Right atrium auricular region (tissue), 2 donors: Measurements from ENCODE around the gene KCNRG. TPM values are rescaled to one million over a fixed set of nuclear protein-coding genes. Genes with fewer than 3 reads are reported as not detected.
"Not testable (repeated sequence)": the region's sequence is repeated elsewhere in the genome, so short reads cannot be mapped to it uniquely, and the experiment has no call there.

Experiments
- DNase-seq: peaks from one replicate; pipeline ENCODE4 v3.0.0-alpha.2; 2019; ENCODE audit warnings: low spot score
- H3K27ac ChIP-seq, 2 donors: fragments of 200-600 bp; sonication (generic); 1 replicate in 1 of 2; 2 replicates in 1 of 2; pipeline ENCODE4 v1.5.1; 2016 to 2019
- H3K27me3 ChIP-seq, 2 donors: fragments of 200-600 bp; sonication (generic); one replicate each; pipeline versions ENCODE4 v1.5.1 to v1.6.0; 2017 to 2019
- H3K36me3 ChIP-seq: fragments of 200-600 bp; sonication (generic); one replicate; pipeline ENCODE4 v1.5.1; 2016
- H3K4me1 ChIP-seq, 2 donors: fragments of 200-600 bp; sonication (generic); one replicate each; pipeline versions ENCODE4 v1.5.1 to v1.6.0; 2017 to 2019
- H3K4me3 ChIP-seq, 2 donors: fragments of 200-600 bp; sonication (generic); 1 replicate in 1 of 2; 2 replicates in 1 of 2; pipeline ENCODE4 v1.5.1; 2017 to 2019; ENCODE audit warnings: mild to moderate bottlenecking in 1 of 2, moderate library complexity in 1 of 2
- H3K9me3 ChIP-seq, 2 donors: fragments of 200-600 bp; sonication (generic); one replicate each; pipeline ENCODE4 v1.5.1; 2019
- total RNA-seq, 2 donors: library from RNA; depleted of rRNA; stranded (reverse); fragments of >200 nt; gene quantifications; one replicate each; pipeline ENCODE4 v1.1.0, GENCODE V29; 2016
- TF ChIP-seq, protein P1 (sequence below), 2 donors: fragments of 200-600 bp; sonication (generic); IDR thresholded peaks; one replicate each; pipeline ENCODE4 v1.5.1; 2019; ENCODE audit warnings: antibody characterized with exemption in 2 of 2

Gene KCNRG
- total RNA-seq, 2 donors from 2014 or later: 1.6 TPM

DNA sequence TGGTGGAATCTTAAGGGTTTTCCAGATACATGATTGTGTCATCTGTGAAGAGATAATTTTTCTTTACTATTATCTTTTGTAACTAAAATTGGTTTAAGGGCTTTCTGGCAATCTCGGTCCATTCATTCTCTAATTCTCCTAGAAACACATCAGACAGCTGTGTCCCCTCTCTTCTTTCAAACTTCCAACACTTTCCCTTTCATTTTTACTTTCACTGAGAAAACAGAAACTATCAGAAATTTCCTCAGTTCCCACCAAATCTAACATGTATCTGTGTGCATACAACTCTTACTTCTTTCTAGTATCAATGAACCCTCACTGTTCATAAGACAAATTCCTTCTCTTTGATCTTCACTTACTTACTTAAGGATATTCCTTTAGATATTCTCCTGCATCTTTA lies 40.2 kb downstream of the KCNRG start:
- peaks cover 0 to 5% of the 10 kb centered on the region in 2 donors for H3K9me3 ChIP-seq
- H3K27ac ChIP-seq: no peak overlapping the region
- H3K4me1 ChIP-seq: no peaks in the 10 kb centered on the region
- no peaks in the 10 kb centered on the region for H3K36me3 ChIP-seq
- no peak for DNase-seq
- H3K4me3 ChIP-seq: no peak overlapping the region
- H3K27me3 ChIP-seq: no peaks in the 10 kb centered on the region
- TF ChIP-seq, protein P1, sequence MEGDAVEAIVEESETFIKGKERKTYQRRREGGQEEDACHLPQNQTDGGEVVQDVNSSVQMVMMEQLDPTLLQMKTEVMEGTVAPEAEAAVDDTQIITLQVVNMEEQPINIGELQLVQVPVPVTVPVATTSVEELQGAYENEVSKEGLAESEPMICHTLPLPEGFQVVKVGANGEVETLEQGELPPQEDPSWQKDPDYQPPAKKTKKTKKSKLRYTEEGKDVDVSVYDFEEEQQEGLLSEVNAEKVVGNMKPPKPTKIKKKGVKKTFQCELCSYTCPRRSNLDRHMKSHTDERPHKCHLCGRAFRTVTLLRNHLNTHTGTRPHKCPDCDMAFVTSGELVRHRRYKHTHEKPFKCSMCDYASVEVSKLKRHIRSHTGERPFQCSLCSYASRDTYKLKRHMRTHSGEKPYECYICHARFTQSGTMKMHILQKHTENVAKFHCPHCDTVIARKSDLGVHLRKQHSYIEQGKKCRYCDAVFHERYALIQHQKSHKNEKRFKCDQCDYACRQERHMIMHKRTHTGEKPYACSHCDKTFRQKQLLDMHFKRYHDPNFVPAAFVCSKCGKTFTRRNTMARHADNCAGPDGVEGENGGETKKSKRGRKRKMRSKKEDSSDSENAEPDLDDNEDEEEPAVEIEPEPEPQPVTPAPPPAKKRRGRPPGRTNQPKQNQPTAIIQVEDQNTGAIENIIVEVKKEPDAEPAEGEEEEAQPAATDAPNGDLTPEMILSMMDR (IDR thresholded peaks at IDR 0.05): no peak

DNA sequence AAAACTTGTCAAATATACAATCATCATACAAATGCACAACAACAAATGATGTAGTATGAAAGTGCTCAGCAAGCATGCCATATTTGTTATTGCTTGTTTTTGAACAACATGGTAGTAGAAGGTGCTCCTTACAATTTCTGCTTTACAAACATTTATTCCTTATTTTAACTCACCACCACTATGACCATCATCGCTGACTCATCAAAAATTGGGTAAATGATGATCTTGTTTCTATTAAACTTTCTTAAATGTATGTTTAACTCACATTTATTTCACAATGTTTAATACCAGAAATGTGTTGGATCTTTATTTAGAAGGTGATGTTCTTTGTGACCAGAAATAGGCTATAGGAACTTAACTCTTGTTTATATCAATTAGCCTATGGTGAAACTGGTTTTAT lies 45.5 kb downstream of the KCNRG start:
- Histone ChIP-seq H3K4me3 (no peak overlapping the region), H3K4me1 (no peaks in the 10 kb centered on the region), H3K27me3 (no peaks in the 10 kb centered on the region), H3K27ac (no peak overlapping the region), H3K36me3 (no peaks in the 10 kb centered on the region), H3K9me3 (no peaks in the 10 kb centered on the region)
- no peak for DNase-seq
- TF ChIP-seq, protein P1 (IDR thresholded peaks at IDR 0.05): no peak

DNA sequence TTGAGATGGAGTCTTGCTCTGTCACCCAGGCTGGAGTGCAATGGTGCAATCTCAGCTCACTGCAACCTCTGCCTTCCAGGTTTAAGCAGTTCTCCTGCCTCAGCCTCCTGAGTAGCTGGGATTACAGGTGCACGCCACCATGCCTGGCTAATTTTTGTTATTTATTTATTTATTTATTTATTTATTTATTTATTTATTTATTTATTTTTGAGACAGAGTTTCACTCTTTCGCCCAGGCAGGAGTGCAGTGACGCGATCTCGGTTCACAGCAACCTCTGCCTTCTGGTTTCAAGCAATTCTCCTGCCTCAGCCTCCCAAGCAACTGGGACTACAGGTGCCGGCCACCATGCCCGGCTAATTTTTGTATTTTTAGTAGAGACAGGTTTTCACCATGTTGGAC lies 47.1 kb downstream of the KCNRG start:
- H3K27ac ChIP-seq, H3K4me1 ChIP-seq, H3K9me3 ChIP-seq, H3K36me3 ChIP-seq, H3K27me3 ChIP-seq, DNase-seq, H3K4me3 ChIP-seq: not testable (repeated sequence)

DNA sequence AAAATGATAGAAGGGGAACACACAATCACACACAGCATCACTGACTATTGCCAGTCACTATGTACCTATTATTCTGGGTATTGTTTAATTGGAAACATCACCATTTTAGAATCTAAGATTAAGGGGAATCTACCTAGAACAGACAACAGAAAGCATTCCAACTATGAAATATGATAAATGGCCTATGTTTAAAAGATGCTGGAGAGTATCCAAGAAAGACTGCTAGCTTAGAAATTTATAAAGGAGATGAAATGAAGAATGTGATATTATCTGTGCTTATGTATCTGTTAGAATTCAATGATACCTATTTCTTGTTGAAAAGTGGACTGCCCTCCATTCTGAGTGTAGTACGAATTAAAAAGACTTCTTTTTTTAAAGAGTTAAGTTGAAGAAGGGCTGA lies 50.5 kb downstream of the KCNRG start:
- Histone ChIP-seq H3K36me3 (no peaks in the 10 kb centered on the region), H3K4me3 (no peak overlapping the region)

DNA sequence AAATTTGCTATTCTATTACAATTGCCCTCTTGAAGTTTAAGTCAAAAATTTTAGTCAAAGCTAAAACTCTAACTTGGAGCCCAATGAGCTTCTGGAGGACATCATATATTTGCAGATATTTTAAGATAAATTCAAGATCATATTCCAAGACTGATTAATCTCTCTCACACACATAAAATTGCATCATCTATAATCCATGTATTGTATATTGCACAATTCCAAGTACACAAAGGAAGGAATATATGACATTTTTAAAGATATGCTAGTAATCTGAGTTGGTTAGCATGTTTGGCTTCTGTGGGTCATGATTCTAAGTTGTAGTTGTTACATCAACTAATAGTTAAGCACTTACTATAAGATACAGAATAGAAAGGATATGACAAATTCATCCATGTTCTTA lies 53.3 kb downstream of the KCNRG start:
- Histone ChIP-seq H3K27ac (no peak overlapping the region), H3K27me3 (no peaks in the 10 kb centered on the region), H3K36me3 (no peaks in the 10 kb centered on the region), H3K4me1 (peaks cover 0 to 14% of the 10 kb centered on the region in 2 donors), H3K9me3 (no peaks in the 10 kb centered on the region), H3K4me3 (no peak overlapping the region)
- no peak for DNase-seq
- TF ChIP-seq, protein P1 (IDR thresholded peaks at IDR 0.05): no peak

More for the DNA sequence above, 50.5 kb downstream of the KCNRG start:
- H3K27ac ChIP-seq: no peak overlapping the region
- H3K9me3 ChIP-seq: no peaks in the 10 kb centered on the region
- TF ChIP-seq, protein P1 (IDR thresholded peaks at IDR 0.05): no peak
- peaks cover 0 to 5% of the 10 kb centered on the region in 2 donors for H3K4me1 ChIP-seq
- no peaks in the 10 kb centered on the region for H3K27me3 ChIP-seq
- DNase-seq: no peak

DNA sequence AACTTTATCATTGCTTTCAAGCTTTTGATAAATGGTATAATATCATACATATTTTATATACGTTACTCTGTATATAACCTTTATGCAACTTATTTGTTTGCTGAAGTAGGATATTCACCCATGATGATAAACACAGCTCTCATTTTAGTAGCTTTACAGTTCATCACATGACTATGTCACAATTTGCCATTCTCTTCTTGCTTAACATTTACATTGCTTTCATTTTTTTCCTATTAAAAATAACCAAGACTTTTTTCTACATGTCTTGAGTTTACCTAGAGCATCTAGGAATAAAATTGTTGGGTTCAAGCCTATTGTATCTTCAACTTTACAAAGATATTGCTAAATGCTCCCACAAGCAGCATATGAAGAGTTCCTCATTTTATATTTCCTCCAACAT lies 54.0 kb downstream of the KCNRG start:
- Histone ChIP-seq H3K27me3 (no peaks in the 10 kb centered on the region), H3K36me3 (no peaks in the 10 kb centered on the region), H3K4me1 (peaks cover 0 to 14% of the 10 kb centered on the region in 2 donors), H3K9me3 (no peaks in the 10 kb centered on the region), H3K27ac (no peak overlapping the region), H3K4me3 (no peak overlapping the region)
- TF ChIP-seq, protein P1 (IDR thresholded peaks at IDR 0.05): no peak
- DNase-seq: no peak
